Activated naive CD8-positive, alpha-beta T cell treated with anti-CD3 and anti-CD28 coated beads for 36 hours (primary cell): ENCODE measurements around the gene CLSTN1. TPM values are rescaled to one million over a fixed set of nuclear protein-coding genes. Genes with fewer than 3 reads are reported as not detected.

Experiments
- DNase-seq: peaks from one replicate; pipeline ENCODE4 v3.0.0; 2021
- H3K27ac Mint-ChIP-seq: one replicate; pipeline ENCODE4 v1.8.0; 2022; ENCODE audit warnings: mild to moderate bottlenecking, moderate library complexity, mixed read lengths
- H3K27me3 Mint-ChIP-seq: one replicate; pipeline ENCODE4 v1.8.0; 2022; ENCODE audit warnings: mild to moderate bottlenecking, mixed read lengths
- H3K36me3 Mint-ChIP-seq: one replicate; pipeline ENCODE4 v1.8.0; 2021; ENCODE audit warnings: mild to moderate bottlenecking, mixed read lengths
- H3K4me1 Mint-ChIP-seq: one replicate; pipeline ENCODE4 v1.8.0; 2021; ENCODE audit warnings: mixed read lengths
- H3K4me3 Mint-ChIP-seq: one replicate; pipeline ENCODE4 v1.8.0; 2022; ENCODE audit warnings: mild to moderate bottlenecking, moderate library complexity, mixed read lengths
- H3K9me3 Mint-ChIP-seq: one replicate; pipeline ENCODE4 v1.8.0; 2022; ENCODE audit warnings: mixed read lengths
- total RNA-seq, 2 experiments: library from RNA; stranded (reverse); gene quantifications; one replicate each; pipeline ENCODE4 v1.2.3, GENCODE V29; 2021

Gene CLSTN1
- total RNA-seq, 2 experiments from 2014 or later, result 30.4 to 31.0 TPM

DNA sequence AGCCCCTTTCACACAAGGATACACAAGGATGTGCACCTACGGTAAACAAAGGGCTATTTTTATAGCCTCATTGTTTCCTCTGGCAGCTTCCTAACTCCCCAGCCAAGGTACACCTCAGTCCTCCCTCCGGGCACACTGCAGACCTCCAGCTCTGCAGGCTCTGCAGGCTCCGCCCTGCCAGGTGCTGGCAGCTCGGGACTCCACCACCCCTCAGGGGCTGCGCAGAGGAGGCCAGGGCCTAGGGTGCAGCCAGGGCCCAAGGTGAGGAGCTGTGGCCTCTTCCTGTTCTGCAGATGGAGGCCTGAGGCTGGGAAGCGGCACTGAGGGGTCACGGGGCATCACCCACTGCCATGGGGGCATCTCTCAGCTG lies 19.8 kb upstream of the CLSTN1 start:
- Mint-ChIP-seq H3K4me3 (no peak overlapping the region), H3K27ac (no peak overlapping the region), H3K27me3 (no peaks in the 10 kb centered on the region), H3K4me1 (no peaks in the 10 kb centered on the region), H3K36me3 (no peaks in the 10 kb centered on the region), H3K9me3 (no peaks in the 10 kb centered on the region)
- DNase-seq, result no peak

DNA sequence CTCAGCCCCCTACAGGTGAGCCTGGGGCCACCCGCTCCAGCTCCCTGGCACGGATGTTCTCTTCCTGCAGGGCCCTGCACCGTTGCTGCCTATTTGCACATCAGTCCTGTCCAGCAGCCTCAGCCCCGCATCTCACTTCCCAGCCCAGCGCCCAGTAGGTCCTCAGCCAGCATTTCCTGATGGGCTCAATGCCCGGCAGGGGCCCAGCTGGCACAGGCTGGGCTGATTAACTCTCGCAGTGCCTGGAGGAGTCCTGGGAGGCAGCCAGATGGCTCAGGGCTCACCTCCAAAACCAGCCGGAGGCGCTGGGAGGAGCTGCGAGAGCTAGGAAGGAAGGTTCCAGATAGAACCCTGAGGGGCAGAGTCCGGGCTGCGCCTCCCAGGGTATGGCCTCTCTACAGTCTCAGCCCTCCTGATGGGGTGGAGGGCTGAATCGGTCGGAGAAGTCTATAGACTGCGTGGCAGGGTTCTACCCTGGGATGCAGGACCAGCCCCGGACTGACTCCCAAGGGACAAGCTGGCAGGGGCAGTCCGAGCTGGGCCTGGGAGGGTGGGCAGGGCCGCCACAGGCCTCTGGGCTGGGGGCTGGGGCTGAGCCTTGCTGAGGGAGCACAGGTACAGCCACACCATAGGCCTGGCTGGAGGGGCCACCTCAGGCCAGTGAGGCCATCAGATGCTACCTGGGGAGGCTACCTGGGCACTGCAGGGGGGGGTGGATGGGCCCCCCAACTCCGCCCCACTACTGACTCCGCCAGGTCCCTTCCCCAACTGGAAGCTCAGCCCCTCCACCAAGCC lies 19.2 kb upstream of the CLSTN1 start:
- Mint-ChIP-seq H3K27ac (no peak overlapping the region), H3K4me3 (no peak overlapping the region), H3K36me3 (no peaks in the 10 kb centered on the region), H3K9me3 (no peaks in the 10 kb centered on the region), H3K4me1 (no peaks in the 10 kb centered on the region), H3K27me3 (no peaks in the 10 kb centered on the region)
- no peak for DNase-seq

GRCh38 chr1:9842073-9842711 lies 18.4 kb upstream of the CLSTN1 start:
- no peak overlapping the region for H3K27ac Mint-ChIP-seq
- H3K36me3 Mint-ChIP-seq, result no peaks in the 10 kb centered on the region
- no peaks in the 10 kb centered on the region for H3K27me3 Mint-ChIP-seq
- no peak for DNase-seq
- no peaks in the 10 kb centered on the region for H3K9me3 Mint-ChIP-seq
- no peaks in the 10 kb centered on the region for H3K4me1 Mint-ChIP-seq
- H3K4me3 Mint-ChIP-seq, result no peak overlapping the region

- H3K9me3 Mint-ChIP-seq, result no peaks in the 10 kb centered on the region
- no peak overlapping the region for H3K27ac Mint-ChIP-seq
- no peak for DNase-seq
- no peak overlapping the region for H3K4me3 Mint-ChIP-seq
- no peaks in the 10 kb centered on the region for H3K27me3 Mint-ChIP-seq
- no peaks in the 10 kb centered on the region for H3K36me3 Mint-ChIP-seq
- H3K4me1 Mint-ChIP-seq, result no peaks in the 10 kb centered on the region
Measured at GRCh38 chr1:9841460-9841859, 17.7 kb upstream of the CLSTN1 start.

DNA sequence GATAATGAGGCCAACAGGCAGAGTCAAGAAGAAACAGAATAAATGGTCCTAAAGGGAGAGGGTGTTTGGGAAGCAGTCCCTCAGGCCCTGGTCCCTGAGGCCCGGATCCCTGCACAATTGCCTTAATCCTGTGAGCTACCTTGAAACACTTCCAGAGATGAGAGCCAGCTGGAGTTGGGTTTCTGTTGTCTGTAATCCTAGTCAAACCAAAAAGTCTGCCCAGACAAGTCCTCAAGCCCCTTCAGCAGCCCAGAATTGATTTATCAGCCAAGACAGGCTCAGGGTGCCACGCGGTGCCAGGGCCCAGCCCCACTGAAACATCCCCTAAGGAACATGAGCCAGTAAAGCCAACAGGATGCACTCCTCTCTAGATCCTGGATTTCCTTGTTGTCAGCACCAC lies 16.4 kb upstream of the CLSTN1 start:
- no peaks in the 10 kb centered on the region for H3K27me3 Mint-ChIP-seq
- DNase-seq, result no peak
- H3K4me3 Mint-ChIP-seq, result no peak overlapping the region
- H3K27ac Mint-ChIP-seq, result no peak overlapping the region
- H3K9me3 Mint-ChIP-seq, result no peaks in the 10 kb centered on the region
- no peaks in the 10 kb centered on the region for H3K4me1 Mint-ChIP-seq
- no peaks in the 10 kb centered on the region for H3K36me3 Mint-ChIP-seq

DNA sequence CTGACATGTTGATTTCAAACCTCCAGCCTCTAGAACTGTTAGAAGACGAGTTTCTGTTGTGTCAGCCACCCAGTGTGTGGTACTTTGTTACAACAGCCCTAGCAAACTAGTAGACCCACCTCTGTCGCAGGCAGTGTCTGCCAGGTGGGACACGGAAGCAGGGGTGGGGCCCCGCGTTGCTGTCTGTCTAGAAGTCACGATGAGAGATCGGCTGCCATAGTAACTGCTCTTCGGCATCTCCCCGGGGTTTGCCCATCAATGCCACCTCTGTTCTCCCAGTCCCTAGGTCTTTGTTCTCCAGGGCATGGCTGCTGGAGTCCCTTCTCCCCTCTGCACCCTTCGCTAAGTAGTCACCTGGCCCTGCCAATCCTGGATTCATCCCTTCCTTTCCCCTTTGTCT lies 15.2 kb upstream of the CLSTN1 start:
- no peak for DNase-seq
- Mint-ChIP-seq H3K27ac (no peak overlapping the region), H3K4me3 (no peak overlapping the region), H3K4me1 (no peaks in the 10 kb centered on the region), H3K36me3 (no peaks in the 10 kb centered on the region), H3K9me3 (no peaks in the 10 kb centered on the region), H3K27me3 (no peaks in the 10 kb centered on the region)

DNA sequence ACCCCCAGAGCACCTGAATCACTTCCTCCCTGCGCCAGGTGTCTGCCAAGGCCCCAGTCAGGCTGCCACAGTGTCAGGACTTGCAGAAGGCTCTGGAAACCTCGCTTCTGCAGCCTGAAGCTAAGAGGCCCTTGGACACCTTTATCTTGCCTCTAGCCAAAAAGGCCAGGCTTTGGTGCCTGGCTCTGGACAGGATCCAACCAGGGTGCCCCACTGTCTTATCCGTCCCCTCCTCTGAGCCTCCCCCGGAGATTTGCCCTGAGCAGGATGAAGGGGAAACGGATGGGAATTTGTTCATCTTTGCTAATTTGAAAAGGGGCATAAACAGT lies 12.8 kb upstream of the CLSTN1 start:
- H3K27me3 Mint-ChIP-seq, result no peaks in the 10 kb centered on the region
- no peak overlapping the region for H3K27ac Mint-ChIP-seq
- no peaks in the 10 kb centered on the region for H3K9me3 Mint-ChIP-seq
- no peaks in the 10 kb centered on the region for H3K4me1 Mint-ChIP-seq
- H3K36me3 Mint-ChIP-seq, result no peaks in the 10 kb centered on the region
- no peak for DNase-seq
- H3K4me3 Mint-ChIP-seq, result no peak overlapping the region

DNA sequence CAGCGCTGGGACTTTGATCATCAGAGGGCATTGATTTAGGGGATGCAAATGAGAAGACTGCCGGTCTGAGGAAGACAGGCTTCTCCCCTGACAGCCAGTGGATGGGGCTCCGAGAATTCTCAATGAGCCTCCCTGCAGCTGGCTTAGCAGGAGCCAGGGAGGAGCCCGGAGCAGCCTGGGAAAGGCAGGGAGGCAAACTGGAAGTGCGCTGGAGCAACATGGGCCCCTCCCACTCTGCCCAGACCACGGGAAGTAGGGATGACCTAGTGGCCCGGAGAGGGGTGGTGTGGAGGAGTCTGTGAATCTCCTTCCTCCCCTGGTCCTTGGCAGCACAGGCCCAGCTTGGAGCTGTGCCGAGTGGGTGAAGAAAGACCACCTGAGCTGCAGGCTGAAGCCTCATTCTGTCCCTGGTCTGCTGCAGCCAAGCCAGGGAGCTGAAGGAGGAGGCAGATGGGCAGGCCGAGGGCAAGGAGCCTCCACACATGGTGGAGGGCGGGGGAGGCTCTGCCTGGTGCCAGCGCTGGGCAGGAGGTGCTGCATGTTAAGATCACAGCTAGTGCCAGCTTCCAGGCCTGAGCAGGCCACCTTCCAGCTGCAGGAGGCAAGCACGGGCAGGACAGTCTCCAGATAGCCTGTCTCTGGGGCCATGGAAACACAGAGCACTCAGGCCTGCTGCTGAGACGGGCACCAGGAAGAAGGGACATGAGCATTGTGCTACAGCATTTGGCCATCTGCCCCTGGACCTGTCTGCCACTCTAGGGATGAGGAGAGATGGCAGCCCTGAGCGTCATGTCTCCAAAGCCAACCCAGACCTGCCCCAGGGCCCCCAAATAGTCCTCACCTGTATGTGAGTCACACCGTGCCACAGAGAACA lies 12.2 kb upstream of the CLSTN1 start:
- no peaks in the 10 kb centered on the region for H3K36me3 Mint-ChIP-seq
- H3K27me3 Mint-ChIP-seq, result no peaks in the 10 kb centered on the region
- H3K4me1 Mint-ChIP-seq, result no peaks in the 10 kb centered on the region
- DNase-seq, result no peak
- H3K4me3 Mint-ChIP-seq, result no peak overlapping the region
- H3K9me3 Mint-ChIP-seq, result no peaks in the 10 kb centered on the region
- H3K27ac Mint-ChIP-seq, result no peak overlapping the region

- Mint-ChIP-seq H3K4me3 (no peak overlapping the region), H3K27ac (no peak overlapping the region), H3K27me3 (no peaks in the 10 kb centered on the region), H3K9me3 (no peaks in the 10 kb centered on the region), H3K36me3 (no peaks in the 10 kb centered on the region), H3K4me1 (no peaks in the 10 kb centered on the region)
- DNase-seq, result no peak
Measured at GRCh38 chr1:9835404-9835757, 11.6 kb upstream of the CLSTN1 start.

- no peaks in the 10 kb centered on the region for H3K4me1 Mint-ChIP-seq
- no peak overlapping the region for H3K27ac Mint-ChIP-seq
- no peaks in the 10 kb centered on the region for H3K36me3 Mint-ChIP-seq
- H3K4me3 Mint-ChIP-seq, result no peak overlapping the region
- H3K27me3 Mint-ChIP-seq, result no peaks in the 10 kb centered on the region
- H3K9me3 Mint-ChIP-seq, result no peaks in the 10 kb centered on the region
- DNase-seq, result no peak
Measured at GRCh38 chr1:9833632-9834031, 9.9 kb upstream of the CLSTN1 start.

- Mint-ChIP-seq H3K27me3 (peaks cover 10% of the 10 kb centered on the region), H3K27ac (no peak overlapping the region), H3K9me3 (no peaks in the 10 kb centered on the region), H3K4me3 (no peak overlapping the region), H3K4me1 (peaks cover 15% of the 10 kb centered on the region), H3K36me3 (no peaks in the 10 kb centered on the region)
- no peak for DNase-seq
Measured at GRCh38 chr1:9827558-9828185, 3.9 kb upstream of the CLSTN1 start.

DNA sequence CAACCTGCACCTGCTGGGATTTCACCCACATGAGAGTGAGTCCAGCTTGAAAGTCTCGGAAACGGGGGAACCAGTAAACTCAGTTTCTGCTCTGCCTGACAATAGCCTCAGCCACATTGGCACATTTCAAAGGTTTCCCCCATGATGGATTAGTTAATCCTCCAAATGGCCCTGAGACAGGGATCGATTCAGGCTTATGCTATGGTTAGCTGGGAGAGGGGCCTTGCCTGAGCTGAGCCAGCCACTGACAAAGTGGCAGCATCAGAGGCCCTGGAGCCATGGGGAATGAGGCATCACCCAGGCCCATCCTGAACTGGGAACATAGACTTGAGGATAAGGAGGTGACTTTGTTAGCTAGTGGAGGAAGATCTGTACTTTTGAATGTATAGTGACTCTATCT lies 2.9 kb upstream of the CLSTN1 start:
- no peak overlapping the region for H3K27ac Mint-ChIP-seq

DNA sequence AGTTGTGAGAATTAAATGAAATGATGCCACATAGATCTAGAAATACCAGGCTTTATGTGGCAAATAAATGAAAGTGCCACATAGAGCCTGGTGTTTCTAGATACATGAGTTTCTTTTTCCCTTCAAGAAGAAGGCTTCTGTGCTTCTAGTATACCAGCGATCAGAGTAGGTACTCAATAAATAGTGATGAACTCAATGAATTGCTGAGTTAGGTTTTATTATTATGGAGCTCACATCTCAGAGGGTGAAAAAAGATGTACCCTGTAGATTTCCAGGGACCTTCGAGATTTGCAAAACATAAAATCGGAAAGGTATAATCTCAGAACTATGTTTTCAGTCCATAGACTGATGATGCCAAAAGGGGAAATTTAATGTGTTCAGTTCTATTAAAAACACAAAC lies 2.3 kb upstream of the CLSTN1 start:
- no peak for DNase-seq
- H3K4me3 Mint-ChIP-seq, result no peak overlapping the region
- no peaks in the 10 kb centered on the region for H3K9me3 Mint-ChIP-seq
- no peaks in the 10 kb centered on the region for H3K36me3 Mint-ChIP-seq
- H3K27ac Mint-ChIP-seq, result no peak overlapping the region
- H3K27me3 Mint-ChIP-seq, result peaks cover 10% of the 10 kb centered on the region
- peaks cover 27% of the 10 kb centered on the region for H3K4me1 Mint-ChIP-seq

More for the DNA sequence above, 2.9 kb upstream of the CLSTN1 start:
- no peak for DNase-seq
- Mint-ChIP-seq H3K36me3 (no peaks in the 10 kb centered on the region), H3K4me3 (no peak overlapping the region), H3K9me3 (no peaks in the 10 kb centered on the region), H3K4me1 (peaks cover 24% of the 10 kb centered on the region), H3K27me3 (peaks cover 10% of the 10 kb centered on the region)

DNA sequence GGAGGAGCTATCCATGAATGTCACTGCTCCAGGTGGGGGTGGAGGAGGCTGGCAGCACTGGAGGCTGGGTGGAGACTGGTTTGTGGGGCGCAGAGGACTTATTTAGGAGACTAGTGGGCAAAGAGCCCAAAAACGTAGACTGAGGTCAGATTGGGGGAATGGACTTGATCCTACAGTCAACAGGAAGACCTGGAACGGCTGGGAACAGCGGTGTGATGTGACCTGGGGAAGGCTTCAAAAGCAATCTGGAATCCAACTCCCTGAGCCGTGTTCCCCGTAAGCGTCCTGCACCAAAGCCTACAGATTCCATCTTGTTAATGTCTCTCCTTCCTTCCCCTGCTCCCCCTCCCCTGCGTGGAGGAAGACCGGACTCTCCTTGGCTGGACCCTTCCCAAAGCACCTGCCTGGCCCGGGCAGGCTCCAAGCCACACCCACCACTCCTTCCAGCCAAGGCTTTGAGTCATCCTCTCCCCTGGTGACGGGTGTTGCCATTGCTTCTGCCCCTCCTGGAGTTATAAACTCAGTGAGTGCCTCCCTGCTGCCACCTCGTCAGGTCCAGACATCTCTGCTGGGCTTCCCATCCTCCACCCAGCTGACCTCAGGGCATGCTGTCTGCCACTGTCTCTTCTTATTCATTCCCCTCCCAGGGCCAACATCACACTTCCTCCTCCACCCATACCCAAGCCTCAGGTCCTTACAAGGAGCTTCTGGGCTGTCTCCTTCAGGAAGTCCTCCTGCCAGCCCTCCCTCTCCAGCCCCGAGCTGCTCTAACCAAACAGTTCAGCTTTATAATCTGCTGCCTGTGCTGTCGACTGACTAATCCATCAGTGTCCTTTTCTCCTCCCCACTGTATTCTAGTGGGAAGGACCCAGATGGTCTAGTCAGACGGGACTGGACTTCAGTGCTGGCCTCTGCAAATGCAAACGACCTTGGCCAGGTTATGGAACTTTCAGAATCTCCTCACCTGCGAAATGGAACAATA lies 1.6 kb upstream of the CLSTN1 start:
- Mint-ChIP-seq H3K4me3 (peak overlapping the region; percentile 1), H3K9me3 (no peaks in the 10 kb centered on the region), H3K36me3 (peaks cover 1% of the 10 kb centered on the region), H3K27me3 (peaks cover 10% of the 10 kb centered on the region), H3K4me1 (peaks cover 29% of the 10 kb centered on the region), H3K27ac (no peak overlapping the region)
- peak; percentile 41 for DNase-seq
